Endodermal cell (in vitro differentiated cells): ENCODE measurements around the gene NPC2. TPM values are rescaled to one million over a fixed set of nuclear protein-coding genes. Genes with fewer than 3 reads are reported as not detected.

Experiments
- DNase-seq: peaks from one replicate; pipeline ENCODE4 v3.0.0-alpha.2; 2017
- H3K27ac ChIP-seq: 2 replicates; pipeline ENCODE4 v1.5.1; 2013; ENCODE audit warnings: mild to moderate bottlenecking, low read depth, low read length, moderate library complexity
- H3K27me3 ChIP-seq: 2 replicates; pipeline ENCODE4 v1.6.1; 2013; ENCODE audit warnings: mild to moderate bottlenecking, low read length, moderate library complexity; ENCODE audit not compliant: insufficient read depth, control insufficient read depth, poor library complexity, severe bottlenecking
- H3K36me3 ChIP-seq: 2 replicates; pipeline ENCODE4 v1.7.0; 2013; ENCODE audit warnings: mild to moderate bottlenecking, low read length, moderate library complexity; ENCODE audit not compliant: control insufficient read depth, insufficient read depth
- H3K4me1 ChIP-seq: one replicate; pipeline ENCODE4 v1.7.0; 2013; ENCODE audit warnings: low read length; ENCODE audit not compliant: control insufficient read depth, insufficient read depth
- H3K4me3 ChIP-seq: 2 replicates; pipeline ENCODE4 v1.5.1; 2013; ENCODE audit warnings: mild to moderate bottlenecking, low read length, moderate library complexity
- H3K9ac ChIP-seq: 2 replicates; pipeline ENCODE4 v1.6.1; 2013; ENCODE audit warnings: mild to moderate bottlenecking, low read length, moderate library complexity; ENCODE audit not compliant: poor library complexity, severe bottlenecking; ENCODE audit errors: extremely low read depth
- H3K9me3 ChIP-seq: 2 replicates; pipeline ENCODE4 v1.6.1; 2013; ENCODE audit warnings: mild to moderate bottlenecking, low read length, moderate library complexity; ENCODE audit not compliant: control insufficient read depth
- H3K27ac Mint-ChIP-seq: 2 replicates; pipeline ENCODE4 v1.8.0; 2020; ENCODE audit warnings: mixed read lengths
- H3K27me3 Mint-ChIP-seq: 2 replicates; pipeline ENCODE4 v1.8.0; 2021; ENCODE audit warnings: mild to moderate bottlenecking, mixed read lengths; ENCODE audit not compliant: insufficient read depth
- H3K36me3 Mint-ChIP-seq: 2 replicates; pipeline ENCODE4 v1.8.0; 2020; ENCODE audit warnings: low read depth, mixed read lengths
- H3K4me1 Mint-ChIP-seq: 2 replicates; pipeline ENCODE4 v1.8.0; 2020; ENCODE audit warnings: mixed read lengths
- H3K4me3 Mint-ChIP-seq: 2 replicates; pipeline ENCODE4 v1.8.0; 2020; ENCODE audit warnings: mild to moderate bottlenecking, moderate library complexity, mixed read lengths
- H3K9me3 Mint-ChIP-seq: 2 replicates; pipeline ENCODE4 v1.8.0; 2020; ENCODE audit warnings: mild to moderate bottlenecking, mixed read lengths
- CTCF ChIP-seq: fragments of 200-600 bp; sonication (generic); conservative IDR thresholded peaks from 2 replicates; pipeline ENCODE4 v1.5.0; 2021; ENCODE audit warnings: antibody characterized with exemption, mild to moderate bottlenecking
- WGBS, 2 experiments: methylation state at CpG; one replicate each; pipeline versions ENCODE4 v1.1.5 to v1.1.7; 2013; ENCODE audit warnings: missing lambda C conversion rate in 2 of 2, mixed read lengths in 1 of 2; ENCODE audit not compliant: insufficient coverage in 1 of 2, insufficient read length in 1 of 2; 5-methylcytosine and 5-hydroxymethylcytosine counted together
- total RNA-seq, 2 donors: library from RNA; stranded (reverse); fragmentation: NEBNext Ultra II Directional in 1 of 2; extraction: Animal tissue kit (Norgen Biotek cat#: 25700) in 1 of 2; gene quantifications; 2 replicates in 1 of 2; 3 replicates in 1 of 2; pipeline ENCODE4 v1.2.1, GENCODE V29; 2021

Gene NPC2
- total RNA-seq, 2 donors from 2014 or later: 279 to 462 TPM

GRCh38 chr14:74507085-74507484, 14.0 kb upstream of the NPC2 start:
- peaks cover 12% of the 10 kb centered on the region for H3K4me1 Mint-ChIP-seq
- Histone ChIP-seq H3K27me3 (no peaks in the 10 kb centered on the region), H3K36me3 (no peaks in the 10 kb centered on the region), H3K27ac (no peak overlapping the region), H3K9ac (no peak overlapping the region), H3K9me3 (no peaks in the 10 kb centered on the region), H3K4me3 (no peak overlapping the region), H3K4me1 (no peaks in the 10 kb centered on the region)
- WGBS, 2 experiments: 78 to 86% methylated on average over 5 to 8 of the region's 8 CpGs
- H3K27ac Mint-ChIP-seq: no peak overlapping the region
- DNase-seq: peak; percentile 40
- no peaks in the 10 kb centered on the region for H3K36me3 Mint-ChIP-seq
- H3K9me3 Mint-ChIP-seq: no peaks in the 10 kb centered on the region
- H3K4me3 Mint-ChIP-seq: no peak overlapping the region
- TF ChIP-seq CTCF: no peak
- peaks cover 10% of the 10 kb centered on the region for H3K27me3 Mint-ChIP-seq

- TF ChIP-seq CTCF: no peak
- H3K36me3 ChIP-seq: no peaks in the 10 kb centered on the region
- Mint-ChIP-seq H3K4me3 (no peak overlapping the region), H3K27me3 (peaks cover 10% of the 10 kb centered on the region), H3K27ac (no peak overlapping the region), H3K36me3 (no peaks in the 10 kb centered on the region), H3K4me1 (peaks cover 19% of the 10 kb centered on the region), H3K9me3 (no peaks in the 10 kb centered on the region)
- peaks cover 2% of the 10 kb centered on the region for H3K4me1 ChIP-seq
- no peak overlapping the region for H3K4me3 ChIP-seq
- no peaks in the 10 kb centered on the region for H3K27me3 ChIP-seq
- WGBS, 2 experiments: 90 to 100% methylated on average over 4 to 13 of the region's 13 CpGs
- H3K9me3 ChIP-seq: no peaks in the 10 kb centered on the region
- no peak for DNase-seq
- no peak overlapping the region for H3K9ac ChIP-seq
- no peak overlapping the region for H3K27ac ChIP-seq
Measured at GRCh38 chr14:74506411-74506851, 13.3 kb upstream of the NPC2 start.

- H3K27ac Mint-ChIP-seq: no peak overlapping the region
- Histone ChIP-seq H3K4me3 (no peak overlapping the region), H3K27ac (no peak overlapping the region), H3K4me1 (peaks cover 4% of the 10 kb centered on the region), H3K9ac (no peak overlapping the region), H3K27me3 (no peaks in the 10 kb centered on the region), H3K9me3 (no peaks in the 10 kb centered on the region), H3K36me3 (no peaks in the 10 kb centered on the region)
- no peaks in the 10 kb centered on the region for H3K9me3 Mint-ChIP-seq
- H3K36me3 Mint-ChIP-seq: no peaks in the 10 kb centered on the region
- 92 to 93% methylated on average over 6 to 17 of the region's 17 CpGs for WGBS, 2 experiments
- peaks cover 24% of the 10 kb centered on the region for H3K4me1 Mint-ChIP-seq
- H3K27me3 Mint-ChIP-seq: peaks cover 10% of the 10 kb centered on the region
- H3K4me3 Mint-ChIP-seq: no peak overlapping the region
- no peak for TF ChIP-seq CTCF
- DNase-seq: no peak
Measured at GRCh38 chr14:74505831-74506230, 12.7 kb upstream of the NPC2 start.
